ENCODE measurements around the gene KNCN. TPM values are rescaled to one million over a fixed set of nuclear protein-coding genes. Genes with fewer than 3 reads are reported as not detected.

The KNCN gene
- not detected for total RNA-seq

DNA sequence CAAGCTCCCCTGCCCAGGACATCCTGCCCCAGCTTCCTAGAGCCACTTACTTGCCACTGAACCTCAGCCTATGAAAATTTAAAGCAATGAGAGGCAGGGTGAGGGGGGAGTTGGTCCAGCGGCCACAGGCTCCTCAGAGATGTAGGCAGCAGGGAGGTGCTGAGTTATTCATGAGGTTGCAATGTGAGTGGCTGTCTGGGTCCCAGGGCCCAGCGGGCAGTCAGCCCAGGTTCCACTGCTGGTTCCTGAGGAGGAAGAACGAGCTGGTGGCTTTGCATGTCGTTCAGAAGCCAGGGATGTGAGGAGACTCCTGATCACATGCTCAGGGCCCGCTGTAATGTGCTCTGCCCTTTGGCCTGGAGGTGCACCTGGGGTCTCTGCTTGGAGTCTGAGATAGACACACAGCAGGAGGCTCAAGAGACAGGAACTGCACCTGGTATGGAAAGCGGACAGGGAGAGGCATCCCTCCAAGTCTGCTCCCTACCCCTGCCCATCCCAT lies at the start of gene KNCN:
Gene KNCN, minus strand, starts transcription at position 51 of the 499 bp plus-strand sequence. CDS start 432 bp downstream, outside the sequence.
- TF ChIP-seq, protein P1, sequence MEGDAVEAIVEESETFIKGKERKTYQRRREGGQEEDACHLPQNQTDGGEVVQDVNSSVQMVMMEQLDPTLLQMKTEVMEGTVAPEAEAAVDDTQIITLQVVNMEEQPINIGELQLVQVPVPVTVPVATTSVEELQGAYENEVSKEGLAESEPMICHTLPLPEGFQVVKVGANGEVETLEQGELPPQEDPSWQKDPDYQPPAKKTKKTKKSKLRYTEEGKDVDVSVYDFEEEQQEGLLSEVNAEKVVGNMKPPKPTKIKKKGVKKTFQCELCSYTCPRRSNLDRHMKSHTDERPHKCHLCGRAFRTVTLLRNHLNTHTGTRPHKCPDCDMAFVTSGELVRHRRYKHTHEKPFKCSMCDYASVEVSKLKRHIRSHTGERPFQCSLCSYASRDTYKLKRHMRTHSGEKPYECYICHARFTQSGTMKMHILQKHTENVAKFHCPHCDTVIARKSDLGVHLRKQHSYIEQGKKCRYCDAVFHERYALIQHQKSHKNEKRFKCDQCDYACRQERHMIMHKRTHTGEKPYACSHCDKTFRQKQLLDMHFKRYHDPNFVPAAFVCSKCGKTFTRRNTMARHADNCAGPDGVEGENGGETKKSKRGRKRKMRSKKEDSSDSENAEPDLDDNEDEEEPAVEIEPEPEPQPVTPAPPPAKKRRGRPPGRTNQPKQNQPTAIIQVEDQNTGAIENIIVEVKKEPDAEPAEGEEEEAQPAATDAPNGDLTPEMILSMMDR (IDR thresholded peaks at IDR 0.05), result no peak
- no peak for DNase-seq
- H3K9me3 ChIP-seq, result no peaks in the 10 kb centered on the region
- H3K36me3 ChIP-seq, result no peaks in the 10 kb centered on the region
- H3K4me1 ChIP-seq, result no peaks in the 10 kb centered on the region
- intact Hi-C loops (cut with DNase I; ENCODE audit: low total_unique reads), result no loop called here
- H3K27ac ChIP-seq, result no peak within 1 kb of the TSS
- H3K4me3 ChIP-seq, result no peak within 1 kb of the TSS
- no peaks in the 10 kb centered on the region for H3K27me3 ChIP-seq

DNA sequence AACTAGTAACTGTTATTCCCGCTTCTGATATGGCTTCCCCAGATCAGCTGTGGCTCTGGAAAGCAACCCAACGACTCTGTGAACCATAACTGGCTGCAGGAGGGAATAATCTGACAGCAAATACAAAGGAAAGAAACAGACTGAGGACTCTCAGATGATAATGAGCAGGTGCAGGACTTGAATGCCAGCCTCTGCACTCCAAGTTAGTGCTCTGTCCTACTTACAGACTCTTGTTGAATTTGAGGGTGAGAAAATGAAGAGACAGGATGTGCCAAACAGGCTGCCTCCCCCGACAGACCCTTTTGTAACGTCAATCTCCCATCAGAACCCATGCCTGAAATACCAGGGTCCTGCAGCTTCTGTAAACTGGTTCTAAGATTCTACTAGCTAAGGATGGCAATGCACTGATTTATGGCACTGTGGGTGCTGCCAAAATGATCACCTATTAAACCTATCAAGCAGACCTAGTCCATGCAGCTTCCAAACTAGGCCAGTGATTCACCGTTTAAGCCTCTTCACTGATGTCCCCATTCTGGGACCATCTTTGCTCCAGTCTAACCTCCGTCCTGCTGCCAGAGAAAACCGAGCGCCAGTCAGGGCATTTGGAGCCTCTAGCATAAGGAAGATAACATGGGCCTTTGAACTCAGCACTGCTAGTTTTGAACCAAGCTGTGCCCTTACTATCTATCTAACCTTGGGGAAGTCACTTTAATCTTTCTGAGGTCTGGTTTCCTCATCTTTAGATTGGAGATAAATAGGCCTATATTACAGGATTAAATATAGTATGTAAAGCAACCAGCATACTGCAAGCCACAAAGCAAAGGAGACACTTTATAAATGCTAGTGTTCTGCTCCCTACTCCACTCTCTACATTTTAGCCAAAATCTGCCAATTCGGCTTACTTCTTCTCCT lies 47.9 kb upstream of the KNCN start:
- Histone ChIP-seq H3K36me3 (no peaks in the 10 kb centered on the region), H3K27ac (no peak overlapping the region), H3K9me3 (no peaks in the 10 kb centered on the region), H3K4me1 (peaks cover 0 to 6% of the 10 kb centered on the region in 2 donors), H3K27me3 (no peaks in the 10 kb centered on the region), H3K4me3 (no peak overlapping the region)
- DNase-seq, result no peak
- intact Hi-C loops (cut with DNase I; ENCODE audit: low total_unique reads), result no loop called here
- TF ChIP-seq, protein P1 (IDR thresholded peaks at IDR 0.05), result no peak
- TF ChIP-seq POLR2A (IDR thresholded peaks at IDR 0.05), result no peak

DNA sequence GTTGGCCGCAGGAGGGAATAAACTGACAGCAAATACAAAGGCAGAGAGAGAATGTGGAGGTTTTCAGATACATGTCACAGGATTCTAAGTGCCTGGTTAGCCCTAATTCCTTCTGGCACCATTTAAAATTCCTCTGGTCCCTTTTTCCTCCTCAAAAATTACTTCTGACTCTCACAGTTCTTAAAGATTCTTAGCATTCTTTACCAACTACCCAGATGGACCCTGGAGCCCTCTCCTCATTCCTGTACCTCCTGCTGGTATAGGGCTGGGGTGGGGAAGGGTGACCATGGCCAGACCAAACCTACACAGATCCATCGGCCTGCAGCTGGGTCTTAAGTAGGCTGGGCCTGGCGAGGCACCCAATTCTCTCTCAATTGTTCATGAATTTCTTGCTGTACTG lies 45.4 kb upstream of the KNCN start:
- Histone ChIP-seq H3K4me1 (no peaks in the 10 kb centered on the region), H3K27ac (no peak overlapping the region), H3K4me3 (no peak overlapping the region), H3K27me3 (no peaks in the 10 kb centered on the region), H3K9me3 (no peaks in the 10 kb centered on the region), H3K36me3 (no peaks in the 10 kb centered on the region)
- no peak for TF ChIP-seq POLR2A (IDR thresholded peaks at IDR 0.05)
- TF ChIP-seq, protein P1 (IDR thresholded peaks at IDR 0.05), result no peak
- DNase-seq, result no peak
- intact Hi-C loops (cut with DNase I; ENCODE audit: low total_unique reads), result no loop called here

DNA sequence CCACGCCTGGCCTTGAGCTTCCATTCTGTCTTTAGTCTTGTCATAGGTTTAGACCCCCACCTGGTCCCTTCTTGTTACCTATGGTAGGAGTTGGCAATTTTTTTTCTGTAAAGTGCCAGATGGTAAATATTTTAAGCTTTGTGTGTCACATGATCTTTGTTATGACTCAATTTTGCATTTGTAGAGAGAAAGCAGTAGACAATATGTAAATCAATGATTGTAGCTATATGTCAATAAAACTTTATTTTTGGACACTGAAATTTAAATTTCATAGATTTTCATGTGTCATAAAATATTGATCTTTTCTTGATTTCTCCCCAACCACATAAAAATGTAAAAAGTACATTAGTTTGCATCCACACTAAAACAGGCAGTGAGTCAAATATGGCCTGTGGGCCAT lies 44.6 kb upstream of the KNCN start:
- no peaks in the 10 kb centered on the region for H3K36me3 ChIP-seq
- H3K4me1 ChIP-seq, result no peaks in the 10 kb centered on the region
- no peak for DNase-seq
- no peaks in the 10 kb centered on the region for H3K27me3 ChIP-seq
- intact Hi-C loops (cut with DNase I; ENCODE audit: low total_unique reads), result no loop called here
- no peak for TF ChIP-seq POLR2A (IDR thresholded peaks at IDR 0.05)
- TF ChIP-seq, protein P1 (IDR thresholded peaks at IDR 0.05), result no peak
- H3K27ac ChIP-seq, result no peak overlapping the region
- H3K4me3 ChIP-seq, result no peak overlapping the region
- no peaks in the 10 kb centered on the region for H3K9me3 ChIP-seq

DNA sequence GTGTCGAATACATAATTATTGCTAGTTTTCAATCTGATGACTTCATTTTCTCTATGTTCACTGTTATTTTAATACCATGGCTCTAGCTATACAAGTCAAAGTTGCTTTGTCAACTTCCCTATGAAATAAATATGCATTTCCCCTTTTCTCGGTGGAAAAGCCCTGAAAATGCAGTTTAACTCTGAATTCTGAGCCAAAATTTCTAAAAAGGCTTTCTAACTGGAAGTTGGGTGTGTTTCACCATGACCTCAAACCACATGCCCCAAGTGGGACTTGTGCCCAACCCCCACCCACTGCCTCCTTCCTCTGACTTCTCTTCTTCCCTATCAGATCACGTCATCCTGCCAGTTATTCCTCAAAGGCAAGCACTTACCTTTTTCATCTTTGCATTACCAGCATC lies 43.7 kb upstream of the KNCN start:
- Histone ChIP-seq H3K4me1 (no peaks in the 10 kb centered on the region), H3K36me3 (no peaks in the 10 kb centered on the region), H3K4me3 (no peak overlapping the region), H3K9me3 (no peaks in the 10 kb centered on the region), H3K27ac (no peak overlapping the region), H3K27me3 (no peaks in the 10 kb centered on the region)
- TF ChIP-seq, protein P1 (IDR thresholded peaks at IDR 0.05), result no peak
- no peak for TF ChIP-seq POLR2A (IDR thresholded peaks at IDR 0.05)
- no peak for DNase-seq
- intact Hi-C loops (cut with DNase I; ENCODE audit: low total_unique reads), result no loop called here
